Upper lobe of left lung (tissue), 4 donors: ENCODE data around the gene NR4A3.

Experiments
- CTCF ChIP-seq, 6 experiments: fragments of 450-650 bp in 4 of 6; fragments of 200-600 bp in 2 of 6; sonication (generic) in 2 of 6; IDR thresholded peaks; one replicate each; pipeline ENCODE4 v1.5.1; 2016 to 2019; ENCODE audit warnings: antibody characterized with exemption in 6 of 6
- POLR2A ChIP-seq, 4 donors: fragments of 450-650 bp; IDR thresholded peaks; one replicate each; pipeline ENCODE4 v1.5.1; 2016 to 2017; ENCODE audit warnings: antibody characterized with exemption in 4 of 4, mild to moderate bottlenecking in 2 of 4
- POLR2AphosphoS5 ChIP-seq, 2 donors: sonication (generic); formaldehyde crosslinking; IDR thresholded peaks; one replicate each; pipeline ENCODE4 v1.5.1; 2017; ENCODE audit warnings: antibody characterized with exemption in 2 of 2

GRCh38 chr9:99796231-99796630, 25.5 kb upstream of the NR4A3 start:
- TF ChIP-seq CTCF (IDR thresholded peaks at IDR 0.05) (no peak), POLR2AphosphoS5 (IDR thresholded peaks at IDR 0.05) (no peak), POLR2A (IDR thresholded peaks at IDR 0.05) (no peak)
